Thymus (tissue), 11 donors: Measurements from ENCODE around the gene PWWP2B. TPM values are rescaled to one million over a fixed set of nuclear protein-coding genes. Genes with fewer than 3 reads are reported as not detected.

ENCODE experiments used
- DNase-seq, 9 donors: peaks; one replicate each; pipeline ENCODE4 v3.0.0-alpha.2; 2013; ENCODE audit warnings: low spot score in 9 of 9, low read depth in 6 of 9, missing footprints in 1 of 9
- H3K27ac ChIP-seq, 2 donors: one replicate each; pipeline ENCODE4 v1.5.1; 2013; ENCODE audit warnings: control low read depth in 1 of 2, low read depth in 1 of 2, low read length in 1 of 2, mild to moderate bottlenecking in 1 of 2, moderate library complexity in 1 of 2
- H3K27me3 ChIP-seq, 2 donors: one replicate each; pipeline ENCODE4 v1.5.1; 2013; ENCODE audit warnings: low read length in 1 of 2; ENCODE audit not compliant: control insufficient read depth in 2 of 2, insufficient read depth in 1 of 2
- H3K36me3 ChIP-seq, 2 donors: one replicate each; pipeline ENCODE4 v1.5.1; 2013; ENCODE audit warnings: low read length in 1 of 2, mild to moderate bottlenecking in 1 of 2, moderate library complexity in 1 of 2; ENCODE audit not compliant: control insufficient read depth in 2 of 2, insufficient read depth in 2 of 2
- H3K4me1 ChIP-seq, 2 donors: one replicate each; pipeline ENCODE4 v1.5.1; 2013; ENCODE audit warnings: low read length in 2 of 2; ENCODE audit not compliant: control insufficient read depth in 2 of 2, insufficient read depth in 2 of 2
- H3K4me3 ChIP-seq, 2 donors: one replicate each; pipeline ENCODE4 v1.5.1; 2013; ENCODE audit warnings: low read length in 2 of 2, control low read depth in 1 of 2, mild to moderate bottlenecking in 1 of 2
- H3K9me3 ChIP-seq, 2 donors: one replicate each; pipeline ENCODE4 v1.5.1; 2013; ENCODE audit warnings: low read length in 1 of 2, mild to moderate bottlenecking in 1 of 2; ENCODE audit not compliant: control insufficient read depth in 2 of 2, insufficient read depth in 1 of 2
- WGBS: extraction: QIAGEN DNeasy Blood & Tissue Kit; methylation state at CpG from one replicate; pipeline ENCODE4 v1.1.7; 2013; 5-methylcytosine and 5-hydroxymethylcytosine counted together
- polyA plus RNA-seq: library from polyadenylated mRNA; stranded (reverse); fragments of 200-250 nt; gene quantifications from one replicate; pipeline ENCODE4 v1.2.3, GENCODE V29; 2013
- total RNA-seq: library from RNA; stranded (reverse); fragments of 120-200 nt; gene quantifications from one replicate; pipeline ENCODE4 v1.2.4, GENCODE V29; 2013
- donor health status: healthy.

The PWWP2B gene
- total and polyA plus RNA-seq, 2 donors = 5.1 to 9.8 TPM

GRCh38 chr10:132389433-132390169 is 7.4 kb upstream of the PWWP2B start:
- Histone ChIP-seq H3K4me1 (peaks cover 0 to 41% of the 10 kb centered on the region in 2 donors), H3K27ac (no peak overlapping the region), H3K27me3 (peaks cover 4 to 24% of the 10 kb centered on the region in 2 donors), H3K36me3 (no peaks in the 10 kb centered on the region), H3K9me3 (no peaks in the 10 kb centered on the region), H3K4me3 (no peak overlapping the region)
- DNase-seq = no peak
- WGBS = 39% methylated on average over 16 of the region's 16 CpGs

- no peaks in the 10 kb centered on the region for H3K9me3 ChIP-seq
- 92% methylated on average over 8 of the region's 8 CpGs for WGBS
- H3K4me3 ChIP-seq = no peak overlapping the region
- H3K36me3 ChIP-seq = no peaks in the 10 kb centered on the region
- H3K27ac ChIP-seq = no peak overlapping the region
- peaks cover 0 to 35% of the 10 kb centered on the region in 2 donors for H3K4me1 ChIP-seq
- no peak for DNase-seq
- H3K27me3 ChIP-seq = peaks cover 8 to 32% of the 10 kb centered on the region in 2 donors
Observed at GRCh38 chr10:132390170-132390920, 6.7 kb upstream of the PWWP2B start.

- 96% methylated on average over 19 of the region's 19 CpGs for WGBS
- no peak overlapping the region for H3K4me3 ChIP-seq
Observed at GRCh38 chr10:132390921-132391675, 5.9 kb upstream of the PWWP2B start.

GRCh38 chr10:132391676-132392020 is 5.4 kb upstream of the PWWP2B start:
- Histone ChIP-seq H3K27ac (no peak overlapping the region), H3K9me3 (no peaks in the 10 kb centered on the region), H3K4me3 (no peak overlapping the region), H3K36me3 (no peaks in the 10 kb centered on the region), H3K4me1 (peaks cover 3 to 25% of the 10 kb centered on the region in 2 donors), H3K27me3 (peaks cover 19 to 41% of the 10 kb centered on the region in 2 donors)
- 88% methylated on average over 4 of the region's 4 CpGs for WGBS
- DNase-seq = no peak

More at GRCh38 chr10:132390921-132391675, 5.9 kb upstream of the PWWP2B start:
- no peak for DNase-seq
- peaks cover 0 to 31% of the 10 kb centered on the region in 2 donors for H3K4me1 ChIP-seq
- H3K9me3 ChIP-seq = no peaks in the 10 kb centered on the region
- no peak overlapping the region for H3K27ac ChIP-seq
- no peaks in the 10 kb centered on the region for H3K36me3 ChIP-seq
- H3K27me3 ChIP-seq = peaks cover 13 to 39% of the 10 kb centered on the region in 2 donors

GRCh38 chr10:132392184-132392800 is 4.7 kb upstream of the PWWP2B start:
- peaks cover 3 to 21% of the 10 kb centered on the region in 2 donors for H3K4me1 ChIP-seq
- no peaks in the 10 kb centered on the region for H3K9me3 ChIP-seq
- no peak overlapping the region for H3K27ac ChIP-seq
- no peaks in the 10 kb centered on the region for H3K36me3 ChIP-seq
- DNase-seq = no peak
- WGBS = 93% methylated on average over 2 of the region's 2 CpGs
- peaks cover 19 to 43% of the 10 kb centered on the region in 2 donors for H3K27me3 ChIP-seq
- no peak overlapping the region for H3K4me3 ChIP-seq

- Histone ChIP-seq H3K9me3 (no peaks in the 10 kb centered on the region), H3K36me3 (no peaks in the 10 kb centered on the region), H3K4me3 (no peak overlapping the region), H3K4me1 (peaks cover 7 to 21% of the 10 kb centered on the region in 2 donors), H3K27ac (no peak overlapping the region), H3K27me3 (peaks cover 19 to 50% of the 10 kb centered on the region in 2 donors)
- WGBS = 90% methylated on average over 12 of the region's 12 CpGs
- DNase-seq = no peak
Observed at GRCh38 chr10:132392811-132393694, 3.9 kb upstream of the PWWP2B start.

- no peaks in the 10 kb centered on the region for H3K9me3 ChIP-seq
- H3K27ac ChIP-seq = no peak overlapping the region
- peaks cover 24 to 57% of the 10 kb centered on the region in 2 donors for H3K27me3 ChIP-seq
- 94% methylated on average over 9 of the region's 9 CpGs for WGBS
- no peaks in the 10 kb centered on the region for H3K36me3 ChIP-seq
- no peak overlapping the region for H3K4me3 ChIP-seq
- no peak for DNase-seq
- peaks cover 7 to 28% of the 10 kb centered on the region in 2 donors for H3K4me1 ChIP-seq
Observed at GRCh38 chr10:132393695-132394181, 3.3 kb upstream of the PWWP2B start.

- no peaks in the 10 kb centered on the region for H3K36me3 ChIP-seq
- no peak overlapping the region for H3K4me3 ChIP-seq
- H3K4me1 ChIP-seq = peaks cover 7 to 23% of the 10 kb centered on the region in 2 donors
- H3K27me3 ChIP-seq = peaks cover 22 to 54% of the 10 kb centered on the region in 2 donors
- no peaks in the 10 kb centered on the region for H3K9me3 ChIP-seq
- DNase-seq = no peak
- H3K27ac ChIP-seq = no peak overlapping the region
- 95% methylated on average over 13 of the region's 13 CpGs for WGBS
Observed at GRCh38 chr10:132394201-132394811, 2.7 kb upstream of the PWWP2B start.
